CD8-positive, alpha-beta memory T cell (primary cell): ENCODE results near the gene AK2. TPM values are rescaled to one million over a fixed set of nuclear protein-coding genes. Genes with fewer than 3 reads are reported as not detected.

Experiments
- CTCF ChIA-PET: fragments of 350-600 bp; sonication (Branson Sonifier 250); formaldehyde crosslinking; loops from one replicate; lab custom pipeline; 2021; ENCODE audit warnings: antibody characterized with exemption; lab: Charles Lee
- POLR2A ChIA-PET: fragments of 350-600 bp; sonication (Branson Sonifier 250); formaldehyde crosslinking; loops from one replicate; lab custom pipeline; 2021; ENCODE audit warnings: antibody characterized with exemption; lab: Charles Lee
- DNase-seq, 5 donors: peaks; one replicate each; pipeline versions ENCODE4 v3.0.0 to v3.0.0-alpha.2; 2020 to 2022; ENCODE audit warnings: mixed read lengths in 1 of 5
- H3K27ac ChIP-seq: one replicate; pipeline ENCODE4 v1.7.0; 2013; ENCODE audit warnings: low read depth, mild to moderate bottlenecking, low read length, moderate library complexity
- H3K27me3 ChIP-seq: 2 replicates; pipeline ENCODE4 v1.7.0; 2013; ENCODE audit warnings: low read length, mild to moderate bottlenecking; ENCODE audit not compliant: insufficient read depth, poor library complexity, severe bottlenecking
- H3K36me3 ChIP-seq: 2 replicates; pipeline ENCODE4 v1.7.0; 2013; ENCODE audit warnings: mild to moderate bottlenecking, low read length, moderate library complexity; ENCODE audit not compliant: insufficient read depth
- H3K4me1 ChIP-seq: 2 replicates; pipeline ENCODE4 v1.7.0; 2013; ENCODE audit warnings: mild to moderate bottlenecking, low read length, moderate library complexity; ENCODE audit not compliant: insufficient read depth
- H3K4me3 ChIP-seq: 2 replicates; pipeline ENCODE4 v1.7.0; 2013; ENCODE audit warnings: mild to moderate bottlenecking, low read length
- H3K9me3 ChIP-seq: 2 replicates; pipeline ENCODE4 v1.7.0; 2013; ENCODE audit warnings: mild to moderate bottlenecking, low read length
- H3K27ac Mint-ChIP-seq, 8 donors: one replicate each; pipeline ENCODE4 v1.8.0; 2020 to 2021; ENCODE audit warnings: mixed read lengths in 8 of 8, mild to moderate bottlenecking in 6 of 8, inconsistent platforms in 3 of 8, moderate library complexity in 3 of 8
- H3K27me3 Mint-ChIP-seq, 2 donors: one replicate each; pipeline ENCODE4 v1.8.0; 2020 to 2021; ENCODE audit warnings: mixed read lengths in 2 of 2, mild to moderate bottlenecking in 1 of 2, moderate library complexity in 1 of 2
- H3K36me3 Mint-ChIP-seq, 3 donors: one replicate each; pipeline ENCODE4 v1.8.0; 2020 to 2021; ENCODE audit warnings: mixed read lengths in 3 of 3, inconsistent platforms in 1 of 3, mild to moderate bottlenecking in 1 of 3
- H3K4me1 Mint-ChIP-seq, 3 donors: one replicate each; pipeline ENCODE4 v1.8.0; 2020 to 2021; ENCODE audit warnings: mixed read lengths in 3 of 3, inconsistent platforms in 1 of 3, mild to moderate bottlenecking in 1 of 3
- H3K4me3 Mint-ChIP-seq, 7 donors: one replicate each; pipeline ENCODE4 v1.8.0; 2020 to 2021; ENCODE audit warnings: mixed read lengths in 7 of 7, mild to moderate bottlenecking in 6 of 7, moderate library complexity in 4 of 7, inconsistent platforms in 2 of 7
- H3K9me3 Mint-ChIP-seq, 5 donors: one replicate each; pipeline ENCODE4 v1.8.0; 2020 to 2022; ENCODE audit warnings: mixed read lengths in 5 of 5, mild to moderate bottlenecking in 3 of 5, moderate library complexity in 2 of 5, inconsistent platforms in 1 of 5
- polyA plus RNA-seq: library from polyadenylated mRNA; unstranded; fragments of 300-500 nt; fragmentation: Illumina TruSeq; gene quantifications from one replicate; pipeline ENCODE4 v1.2.3, GENCODE V29; 2021
- total RNA-seq, 2 experiments: library from RNA; stranded (reverse); gene quantifications; one replicate each; pipeline ENCODE4 v1.2.3, GENCODE V29; 2021

AK2 gene
- total and polyA plus RNA-seq, 3 experiments from 2014 or later = 110 to 305 (median 288) TPM

- Histone ChIP-seq H3K36me3 (no peaks in the 10 kb centered on the region), H3K9me3 (no peaks in the 10 kb centered on the region), H3K27me3 (no peaks in the 10 kb centered on the region), H3K4me1 (peaks cover 21% of the 10 kb centered on the region), H3K27ac (peak overlapping the region; percentile 58), H3K4me3 (peak overlapping the region; percentile 78)
- POLR2A ChIA-PET = interaction anchor here (0.5 to 2.6 kb wide), 6 partner anchors 16 to 314 kb away, joined by 3 to 27 read pairs (median 5); partner anchors contain the start of gene RBBP4
- CTCF ChIA-PET = interaction anchor here (0.8 to 1.4 kb wide), 4 partner anchors 9 to 27 kb away, joined by 3 to 5 read pairs (median 4); no protein-coding TSS in a partner anchor
- no peaks in the 10 kb centered on the region for H3K9me3 Mint-ChIP-seq
- H3K27ac Mint-ChIP-seq = peak overlapping the region in 7 of 8 donors; percentile 84 to 98 (median 93)
- peak overlapping the region; percentile 85 to 94 (median 89) for H3K4me3 Mint-ChIP-seq
- H3K36me3 Mint-ChIP-seq = peaks cover 0 to 8% (median 2%) of the 10 kb centered on the region in 3 donors
- peaks cover 4 to 5% of the 10 kb centered on the region in 2 donors for H3K27me3 Mint-ChIP-seq
- DNase-seq = no peak
- peaks cover 31 to 40% (median 40%) of the 10 kb centered on the region in 3 donors for H3K4me1 Mint-ChIP-seq
Observed at GRCh38 chr1:32965251-32965747, 71.4 kb downstream of the AK2 start.

- peak within 1 kb of the TSS; percentile 84 to 98 (median 93) for H3K27ac Mint-ChIP-seq
- Histone ChIP-seq H3K4me3 (peak within 1 kb of the TSS; percentile 78), H3K4me1 (peaks cover 21% of the 10 kb centered on the region), H3K9me3 (no peaks in the 10 kb centered on the region), H3K27me3 (no peaks in the 10 kb centered on the region), H3K36me3 (no peaks in the 10 kb centered on the region), H3K27ac (peak within 1 kb of the TSS; percentile 58)
- ChIA-PET POLR2A (interaction anchor here (0.5 to 2.6 kb wide), 7 partner anchors 16 to 313 kb away, joined by 3 to 27 read pairs (median 5); partner anchors contain the start of gene RBBP4), CTCF (interaction anchor here (0.8 to 1.4 kb wide), 5 partner anchors 9 to 163 kb away, joined by 3 to 5 read pairs (median 4); no protein-coding TSS in a partner anchor)
- H3K4me3 Mint-ChIP-seq = peak within 1 kb of the TSS; percentile 85 to 96 (median 89)
- DNase-seq = peak; percentile 89 to 96 (median 92)
- H3K9me3 Mint-ChIP-seq = no peaks in the 10 kb centered on the region
- H3K36me3 Mint-ChIP-seq = peaks cover 0 to 10% (median 2%) of the 10 kb centered on the region in 3 donors
- H3K27me3 Mint-ChIP-seq = peaks cover 4 to 5% of the 10 kb centered on the region in 2 donors
- peaks cover 34 to 45% (median 44%) of the 10 kb centered on the region in 3 donors for H3K4me1 Mint-ChIP-seq
Observed at GRCh38 chr1:32964461-32965250, 72.0 kb downstream of the AK2 start, which contains the start of gene RNF19B. TSS of gene RNF19B (minus strand) at chr1:32964809. CDS start at chr1:32964685, 124 bp downstream.

- H3K27ac ChIP-seq = peak overlapping the region; percentile 35
- peak; percentile 60 to 78 (median 65) for DNase-seq
- Mint-ChIP-seq H3K4me3 (peak overlapping the region; percentile 73 to 96 (median 88)), H3K27me3 (peaks cover 4 to 5% of the 10 kb centered on the region in 2 donors), H3K4me1 (peaks cover 40 to 51% (median 51%) of the 10 kb centered on the region in 3 donors), H3K9me3 (no peaks in the 10 kb centered on the region), H3K27ac (peak overlapping the region; percentile 60 to 89 (median 82)), H3K36me3 (peaks cover 0 to 10% (median 2%) of the 10 kb centered on the region in 3 donors)
- H3K9me3 ChIP-seq = no peaks in the 10 kb centered on the region
- ChIA-PET POLR2A (interaction anchor here (0.5 to 2.6 kb wide), 9 partner anchors 10 to 335 kb away, joined by 3 to 27 read pairs (median 5); partner anchors contain the start of gene RBBP4), CTCF (interaction anchor here (1.4 kb wide), 2 partner anchors 21 to 164 kb away, joined by 4 read pairs; no protein-coding TSS in a partner anchor)
- H3K27me3 ChIP-seq = no peaks in the 10 kb centered on the region
- H3K36me3 ChIP-seq = no peaks in the 10 kb centered on the region
- H3K4me3 ChIP-seq = peak overlapping the region; percentile 44
- peaks cover 21% of the 10 kb centered on the region for H3K4me1 ChIP-seq
Observed at GRCh38 chr1:32963746-32964460, 72.8 kb downstream of the AK2 start.

GRCh38 chr1:32962248-32962896, 74.3 kb downstream of the AK2 start:
- Mint-ChIP-seq H3K27ac (peak overlapping the region; percentile 57 to 88 (median 76)), H3K9me3 (no peaks in the 10 kb centered on the region), H3K36me3 (peaks cover 0 to 14% (median 4%) of the 10 kb centered on the region in 3 donors), H3K4me1 (peaks cover 50 to 66% (median 66%) of the 10 kb centered on the region in 3 donors), H3K4me3 (peak overlapping the region; percentile 73 to 96 (median 88)), H3K27me3 (peaks cover 4 to 5% of the 10 kb centered on the region in 2 donors)
- Histone ChIP-seq H3K4me3 (peak overlapping the region; percentile 44), H3K27me3 (no peaks in the 10 kb centered on the region), H3K36me3 (no peaks in the 10 kb centered on the region), H3K9me3 (no peaks in the 10 kb centered on the region), H3K4me1 (peaks cover 29% of the 10 kb centered on the region), H3K27ac (peak overlapping the region; percentile 15)
- peak in 1 of 5 donors; percentile 48 for DNase-seq
- ChIA-PET POLR2A (no interaction called here), CTCF (interaction anchor here (1.0 to 1.4 kb wide), 2 partner anchors 126 to 165 kb away, joined by 3 read pairs; no protein-coding TSS in a partner anchor)

GRCh38 chr1:32960819-32961355, 75.8 kb downstream of the AK2 start:
- Mint-ChIP-seq H3K4me3 (peak overlapping the region in 6 of 7 donors; percentile 1 to 96 (median 36)), H3K4me1 (peaks cover 58 to 79% (median 72%) of the 10 kb centered on the region in 3 donors), H3K27ac (peak overlapping the region in 2 of 8 donors; percentile 61 to 77), H3K36me3 (peaks cover 0 to 18% (median 2%) of the 10 kb centered on the region in 3 donors), H3K27me3 (no peaks in the 10 kb centered on the region), H3K9me3 (no peaks in the 10 kb centered on the region)
- no peak overlapping the region for H3K4me3 ChIP-seq
- POLR2A ChIA-PET = interaction anchor here (0.5 to 1.2 kb wide), 2 partner anchors 166 to 1370 kb away, joined by 3 read pairs; no protein-coding TSS in a partner anchor
- H3K4me1 ChIP-seq = peaks cover 35% of the 10 kb centered on the region
- no peaks in the 10 kb centered on the region for H3K36me3 ChIP-seq
- CTCF ChIA-PET = interaction anchor here (0.7 to 0.9 kb wide), 2 partner anchors 28 to 99 kb away, joined by 3 read pairs; no protein-coding TSS in a partner anchor
- no peaks in the 10 kb centered on the region for H3K9me3 ChIP-seq
- H3K27ac ChIP-seq = no peak overlapping the region
- DNase-seq = no peak
- no peaks in the 10 kb centered on the region for H3K27me3 ChIP-seq

- Mint-ChIP-seq H3K4me1 (peaks cover 61 to 82% (median 76%) of the 10 kb centered on the region in 3 donors), H3K27me3 (no peaks in the 10 kb centered on the region), H3K36me3 (peaks cover 0 to 21% (median 2%) of the 10 kb centered on the region in 3 donors), H3K27ac (peak overlapping the region in 5 of 8 donors; percentile 4 to 80 (median 39)), H3K9me3 (no peaks in the 10 kb centered on the region), H3K4me3 (peak overlapping the region in 4 of 7 donors; percentile 1 to 96 (median 34))
- H3K27ac ChIP-seq = no peak overlapping the region
- ChIA-PET CTCF (interaction anchor here (0.9 kb wide), 1 partner anchor 27 kb away, joined by 3 read pairs; no protein-coding TSS in a partner anchor), POLR2A (interaction anchor here (0.5 kb wide), 1 partner anchor 1369 kb away, joined by 3 read pairs; no protein-coding TSS in a partner anchor)
- no peaks in the 10 kb centered on the region for H3K27me3 ChIP-seq
- no peaks in the 10 kb centered on the region for H3K36me3 ChIP-seq
- no peak for DNase-seq
- no peak overlapping the region for H3K4me3 ChIP-seq
- H3K9me3 ChIP-seq = no peaks in the 10 kb centered on the region
- peaks cover 34% of the 10 kb centered on the region for H3K4me1 ChIP-seq
Observed at GRCh38 chr1:32960342-32960741, 76.3 kb downstream of the AK2 start.
